ENCODE data around the gene IL34.

- no peak for TF ChIP-seq EZH2 (IDR thresholded peaks at IDR 0.05; ENCODE audit: low read length)
- no peak for TF ChIP-seq CTCF (optimal IDR thresholded peaks at IDR 0.05 in 1 of 3, IDR thresholded peaks at IDR 0.05 in 1 of 3, conservative IDR thresholded peaks at IDR 0.05 in 1 of 3; ENCODE audit: extremely low read depth in 1 of 3, insufficient read depth in 2 of 3, low read length in 3 of 3)
Observed at GRCh38 chr16:70702624-70703023, 56.3 kb downstream of the IL34 start.
